ENCODE data around the gene INPP5E.
"Not testable (repeated sequence)": the region's sequence is repeated elsewhere in the genome, so short reads cannot be mapped to it uniquely, and the experiment has no call there.

INPP5E gene

GRCh38 chr9:136409557-136410455 is 29.8 kb downstream of the INPP5E start:
- peak overlapping the region; percentile 90 for H3K4me3 ChIP-seq (ENCODE audit: low read depth, low read length)
- no peak for TF ChIP-seq CTCF (IDR thresholded peaks at IDR 0.05; ENCODE audit: borderline replicate concordance, insufficient read depth, low read depth, low read length)

GRCh38 chr9:136407911-136408310 is 31.7 kb downstream of the INPP5E start:
- no peak for TF ChIP-seq CTCF (IDR thresholded peaks at IDR 0.05; ENCODE audit: borderline replicate concordance, insufficient read depth, low read depth, low read length)

DNA sequence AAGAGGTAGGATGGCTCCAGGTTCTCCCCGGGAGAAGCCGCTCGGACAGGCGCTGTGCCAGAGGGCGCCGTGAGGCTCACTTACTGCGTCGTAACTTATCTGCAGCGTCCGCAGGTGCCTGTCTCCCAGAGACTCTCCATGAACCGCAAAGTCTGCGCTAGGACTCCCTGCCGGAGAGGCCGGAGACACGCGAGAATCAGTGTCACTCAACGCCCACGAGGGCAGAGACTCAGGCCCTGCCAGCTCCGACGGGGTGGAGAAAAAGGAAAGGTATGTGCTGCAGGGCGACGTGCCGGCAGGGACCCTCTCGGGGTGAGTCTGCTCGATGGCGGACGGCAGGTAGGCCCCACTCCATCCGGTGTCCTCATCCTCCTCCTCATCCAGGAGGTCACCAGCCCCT is 32.6 kb downstream of the INPP5E start:
- not testable (repeated sequence) for H3K4me3 ChIP-seq (ENCODE audit: low read depth, low read length)

More at GRCh38 chr9:136407911-136408310, 31.7 kb downstream of the INPP5E start:
- no peak overlapping the region for H3K4me3 ChIP-seq (ENCODE audit: low read depth, low read length)

DNA sequence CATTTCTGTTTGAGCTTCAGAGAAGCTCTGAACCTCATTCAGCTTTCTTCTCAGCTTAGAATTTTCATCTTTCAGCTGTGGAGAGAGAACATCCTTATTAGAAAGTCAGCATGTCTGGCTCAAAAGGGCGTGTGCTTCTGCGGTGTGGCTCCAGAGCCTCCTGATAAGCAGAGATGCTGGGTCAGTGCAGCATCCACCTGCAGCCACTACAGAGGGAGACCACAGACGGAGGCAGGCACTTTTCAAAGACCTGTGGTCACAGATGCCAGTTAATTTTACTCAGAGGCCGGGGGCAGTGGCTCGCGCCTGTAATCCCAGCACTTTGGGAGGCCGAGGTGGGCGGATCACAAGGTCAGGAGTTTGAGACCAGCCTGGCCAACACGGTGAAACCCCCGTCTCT is 33.7 kb downstream of the INPP5E start:
- H3K4me3 ChIP-seq (ENCODE audit: low read depth, low read length) = not testable (repeated sequence)

DNA sequence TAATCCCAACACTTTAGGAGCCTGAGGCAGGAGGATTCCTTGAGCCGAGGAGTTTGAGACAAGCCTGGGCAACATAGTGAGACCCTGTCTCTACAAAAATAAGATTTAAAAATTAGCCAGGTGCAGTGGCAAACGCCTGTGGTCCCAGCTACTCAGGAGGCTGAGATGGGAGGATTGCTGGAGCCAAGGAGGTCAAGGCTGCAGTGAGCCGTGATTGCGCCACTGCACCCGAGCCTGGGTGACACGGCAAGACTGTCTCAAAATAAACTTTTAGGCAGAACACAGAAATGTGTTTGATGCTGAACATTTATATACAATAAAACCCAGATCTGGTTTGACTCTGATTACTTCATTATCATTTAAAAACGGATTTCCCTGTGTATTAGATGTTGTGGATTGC is 34.2 kb downstream of the INPP5E start:
- H3K4me3 ChIP-seq (ENCODE audit: low read depth, low read length) = no peak overlapping the region
- TF ChIP-seq CTCF (IDR thresholded peaks at IDR 0.05; ENCODE audit: borderline replicate concordance, insufficient read depth, low read depth, low read length) = no peak

- TF ChIP-seq CTCF (IDR thresholded peaks at IDR 0.05; ENCODE audit: borderline replicate concordance, insufficient read depth, low read depth, low read length) = no peak
- no peak overlapping the region for H3K4me3 ChIP-seq (ENCODE audit: low read depth, low read length)
Observed at GRCh38 chr9:136404801-136405136, 34.9 kb downstream of the INPP5E start.

DNA sequence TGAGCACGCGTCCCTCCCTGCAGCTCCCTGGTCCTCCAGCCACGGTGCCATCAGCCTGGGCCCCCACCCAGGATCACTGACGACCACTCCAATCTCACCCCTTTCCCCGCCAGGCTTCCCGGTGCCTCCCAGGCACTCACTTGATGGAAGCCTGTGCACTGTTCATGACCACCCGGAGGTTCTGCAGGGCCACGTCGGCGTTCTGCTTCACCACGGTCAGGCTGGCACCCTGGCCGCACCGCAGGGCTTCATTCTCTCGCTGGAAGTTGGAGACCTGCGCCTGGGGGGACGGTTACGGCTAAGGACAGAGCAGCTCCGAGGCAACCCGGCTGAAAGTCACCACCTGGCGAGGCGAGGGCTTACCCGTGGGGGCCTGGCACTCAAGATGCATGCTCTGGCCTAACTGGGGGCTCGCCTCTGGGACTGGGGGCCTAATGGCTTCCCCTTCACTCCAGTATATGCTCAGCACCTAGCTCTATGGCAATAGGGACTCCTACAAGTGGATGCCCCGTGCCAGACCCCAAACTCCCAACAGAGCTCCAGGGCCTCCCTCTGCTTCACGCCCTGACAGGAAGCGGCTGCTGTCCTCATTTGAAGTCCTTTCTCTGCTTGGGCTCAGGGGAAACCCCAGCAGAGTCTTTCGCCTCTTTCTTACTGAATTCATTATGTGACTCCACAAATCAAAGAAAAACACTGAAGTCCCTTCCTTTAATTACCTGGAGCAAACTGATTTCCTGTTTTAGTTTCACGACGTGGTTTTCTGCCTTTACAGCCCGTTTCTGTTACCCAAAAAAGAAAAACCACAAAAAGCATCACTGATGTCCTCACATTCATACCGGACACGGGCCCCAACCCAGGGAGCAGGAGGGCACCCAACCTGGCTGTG is 35.5 kb downstream of the INPP5E start:
- H3K4me3 ChIP-seq (ENCODE audit: low read depth, low read length) = no peak overlapping the region
- no peak for TF ChIP-seq CTCF (IDR thresholded peaks at IDR 0.05; ENCODE audit: borderline replicate concordance, insufficient read depth, low read depth, low read length)

GRCh38 chr9:136403538-136403914 is 36.1 kb downstream of the INPP5E start:
- no peak overlapping the region for H3K4me3 ChIP-seq (ENCODE audit: low read depth, low read length)
- TF ChIP-seq CTCF (IDR thresholded peaks at IDR 0.05; ENCODE audit: borderline replicate concordance, insufficient read depth, low read depth, low read length) = no peak

Data from GM12875 (cell line).